ENCODE results near the gene OR8D1.
"Not testable (repeated sequence)": the region's sequence is repeated elsewhere in the genome, so short reads cannot be mapped to it uniquely, and the experiment has no call there.

OR8D1 gene

DNA sequence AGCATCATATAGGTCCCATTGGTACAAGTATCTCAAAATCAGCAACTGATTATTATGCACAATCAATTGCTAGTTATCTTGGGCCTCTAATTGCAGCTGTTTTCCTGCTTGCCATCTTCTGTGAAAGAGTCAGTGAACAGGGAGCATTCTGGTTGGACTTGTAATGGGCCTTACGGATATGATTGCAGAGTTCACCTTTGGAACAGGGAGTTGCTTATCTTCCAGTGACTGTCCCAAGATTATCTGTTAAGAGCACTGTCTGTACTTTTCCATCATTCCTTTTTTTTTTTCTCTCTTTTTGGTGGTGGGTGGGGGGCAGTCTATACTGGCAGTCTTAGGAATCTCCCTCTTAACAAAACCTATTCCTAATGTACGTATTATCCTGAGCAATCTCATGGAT lies 39.7 kb downstream of the OR8D1 start:
- no peak for DNase-seq (ENCODE audit: extremely low read depth, low read depth)
- no peak overlapping the region for H3K4me3 ChIP-seq (replicated peaks; ENCODE audit: low read depth, low read length)
- TF ChIP-seq, protein P1, sequence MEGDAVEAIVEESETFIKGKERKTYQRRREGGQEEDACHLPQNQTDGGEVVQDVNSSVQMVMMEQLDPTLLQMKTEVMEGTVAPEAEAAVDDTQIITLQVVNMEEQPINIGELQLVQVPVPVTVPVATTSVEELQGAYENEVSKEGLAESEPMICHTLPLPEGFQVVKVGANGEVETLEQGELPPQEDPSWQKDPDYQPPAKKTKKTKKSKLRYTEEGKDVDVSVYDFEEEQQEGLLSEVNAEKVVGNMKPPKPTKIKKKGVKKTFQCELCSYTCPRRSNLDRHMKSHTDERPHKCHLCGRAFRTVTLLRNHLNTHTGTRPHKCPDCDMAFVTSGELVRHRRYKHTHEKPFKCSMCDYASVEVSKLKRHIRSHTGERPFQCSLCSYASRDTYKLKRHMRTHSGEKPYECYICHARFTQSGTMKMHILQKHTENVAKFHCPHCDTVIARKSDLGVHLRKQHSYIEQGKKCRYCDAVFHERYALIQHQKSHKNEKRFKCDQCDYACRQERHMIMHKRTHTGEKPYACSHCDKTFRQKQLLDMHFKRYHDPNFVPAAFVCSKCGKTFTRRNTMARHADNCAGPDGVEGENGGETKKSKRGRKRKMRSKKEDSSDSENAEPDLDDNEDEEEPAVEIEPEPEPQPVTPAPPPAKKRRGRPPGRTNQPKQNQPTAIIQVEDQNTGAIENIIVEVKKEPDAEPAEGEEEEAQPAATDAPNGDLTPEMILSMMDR (IDR thresholded peaks at IDR 0.05; ENCODE audit: low read depth, low read length, missing control alignments): no peak

- not testable (repeated sequence) for H3K4me3 ChIP-seq (replicated peaks; ENCODE audit: low read depth, low read length); DNase-seq (ENCODE audit: extremely low read depth, low read depth)
Observed at GRCh38 chr11:124270886-124271285, 42.9 kb downstream of the OR8D1 start.

GRCh38 chr11:124265041-124265440 lies 48.7 kb downstream of the OR8D1 start:
- not testable (repeated sequence) for DNase-seq (ENCODE audit: extremely low read depth, low read depth); H3K4me3 ChIP-seq (replicated peaks; ENCODE audit: low read depth, low read length)

DNA sequence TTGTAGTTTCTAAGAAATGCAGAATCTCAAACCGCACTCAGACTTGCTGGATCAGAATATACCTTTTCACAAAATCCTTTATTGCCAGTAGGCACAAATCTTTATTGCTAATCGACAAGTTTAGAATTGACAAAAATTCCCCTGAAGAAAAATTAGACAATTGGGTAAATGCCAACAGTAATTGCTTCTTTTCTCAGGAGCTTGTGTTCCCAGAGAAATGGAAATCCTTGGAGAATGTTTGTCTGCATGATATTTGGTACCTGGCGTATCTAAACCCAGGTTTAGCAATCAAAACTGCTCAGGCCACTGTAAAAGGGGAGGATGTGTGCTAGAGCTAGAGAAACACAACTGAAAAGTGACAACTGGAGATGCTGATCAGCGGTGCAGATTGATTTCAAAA lies 57.7 kb downstream of the OR8D1 start, which contains the start of gene OR8G5:
Gene OR8G5 (plus strand): TSS at position 301 of the 400 bp plus-strand sequence. CDS start 8,556 bp downstream, outside the sequence.
- DNase-seq (ENCODE audit: extremely low read depth, low read depth): no peak
- H3K4me3 ChIP-seq (replicated peaks; ENCODE audit: low read depth, low read length): no peak within 1 kb of the TSS
- TF ChIP-seq, protein P1 (IDR thresholded peaks at IDR 0.05; ENCODE audit: low read depth, low read length, missing control alignments): no peak
